Tibial nerve (tissue), 4 donors: ENCODE results near the gene KIF1C.

Experiments
- EP300 ChIP-seq, 2 donors: sonication (generic); formaldehyde crosslinking; IDR thresholded peaks; one replicate each; pipeline ENCODE4 v1.6.1; 2017; ENCODE audit warnings: antibody characterized with exemption in 2 of 2, mild to moderate bottlenecking in 1 of 2
- POLR2A ChIP-seq, 2 donors: fragments of 450-650 bp; IDR thresholded peaks; one replicate each; pipeline ENCODE4 v1.6.1; 2017; ENCODE audit warnings: antibody characterized with exemption in 2 of 2, mild to moderate bottlenecking in 2 of 2, moderate library complexity in 2 of 2
- TF ChIP-seq, protein P1 (sequence below), 5 experiments: fragments of 200-600 bp in 3 of 5; fragments of 450-650 bp in 2 of 5; sonication (generic) in 3 of 5; IDR thresholded peaks; one replicate each; pipeline ENCODE4 v1.5.1; 2016 to 2019; ENCODE audit warnings: antibody characterized with exemption in 5 of 5, mild to moderate bottlenecking in 3 of 5, moderate library complexity in 2 of 5

DNA sequence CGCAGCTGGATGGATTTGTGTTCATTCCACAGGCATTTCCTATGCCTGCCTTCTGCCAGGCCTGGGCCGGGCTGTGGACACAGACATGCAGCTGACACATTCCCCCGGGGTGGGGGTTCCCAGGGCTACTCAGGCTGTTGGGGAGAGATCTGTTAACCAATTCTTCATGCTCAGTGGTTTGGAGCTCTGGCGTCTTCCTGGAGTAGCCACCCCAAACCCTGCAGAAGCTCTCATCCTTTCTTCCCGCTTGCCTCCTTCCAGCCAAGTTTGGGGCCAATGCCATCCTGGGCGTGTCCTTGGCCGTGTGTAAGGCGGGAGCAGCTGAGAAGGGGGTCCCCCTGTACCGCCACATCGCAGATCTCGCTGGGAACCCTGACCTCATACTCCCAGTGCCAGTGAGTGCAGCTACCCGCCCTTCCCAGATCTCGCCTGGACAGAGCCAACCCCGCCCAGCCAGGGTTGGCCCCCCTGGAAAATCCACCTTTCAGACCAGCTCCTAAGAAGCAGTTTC lies 44.2 kb upstream of the KIF1C start:
- TF ChIP-seq, protein P1, sequence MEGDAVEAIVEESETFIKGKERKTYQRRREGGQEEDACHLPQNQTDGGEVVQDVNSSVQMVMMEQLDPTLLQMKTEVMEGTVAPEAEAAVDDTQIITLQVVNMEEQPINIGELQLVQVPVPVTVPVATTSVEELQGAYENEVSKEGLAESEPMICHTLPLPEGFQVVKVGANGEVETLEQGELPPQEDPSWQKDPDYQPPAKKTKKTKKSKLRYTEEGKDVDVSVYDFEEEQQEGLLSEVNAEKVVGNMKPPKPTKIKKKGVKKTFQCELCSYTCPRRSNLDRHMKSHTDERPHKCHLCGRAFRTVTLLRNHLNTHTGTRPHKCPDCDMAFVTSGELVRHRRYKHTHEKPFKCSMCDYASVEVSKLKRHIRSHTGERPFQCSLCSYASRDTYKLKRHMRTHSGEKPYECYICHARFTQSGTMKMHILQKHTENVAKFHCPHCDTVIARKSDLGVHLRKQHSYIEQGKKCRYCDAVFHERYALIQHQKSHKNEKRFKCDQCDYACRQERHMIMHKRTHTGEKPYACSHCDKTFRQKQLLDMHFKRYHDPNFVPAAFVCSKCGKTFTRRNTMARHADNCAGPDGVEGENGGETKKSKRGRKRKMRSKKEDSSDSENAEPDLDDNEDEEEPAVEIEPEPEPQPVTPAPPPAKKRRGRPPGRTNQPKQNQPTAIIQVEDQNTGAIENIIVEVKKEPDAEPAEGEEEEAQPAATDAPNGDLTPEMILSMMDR (IDR thresholded peaks at IDR 0.05): no peak
- TF ChIP-seq POLR2A (IDR thresholded peaks at IDR 0.05): no peak
- TF ChIP-seq EP300 (IDR thresholded peaks at IDR 0.05): no peak
